OCI-LY1 (cell line): ENCODE data around the gene GALNT13.

Experiments
- H2AFZ ChIP-seq: fragments of 200-600 bp; sonication (generic), shearing (Covaris generic); 2 replicates; pipeline ENCODE4 v1.6.0; 2014; ENCODE audit warnings: antibody characterized with exemption, mild to moderate bottlenecking, low read length
- H3F3A ChIP-seq: fragments of 200-600 bp; sonication (generic), shearing (Covaris generic); 2 replicates; pipeline ENCODE4 v1.6.0; 2014; ENCODE audit warnings: mild to moderate bottlenecking, antibody characterized with exemption, low read length, moderate library complexity; ENCODE audit not compliant: insufficient read depth
- H3K27ac ChIP-seq: fragments of 200-600 bp; sonication (generic); 2 replicates; pipeline ENCODE4 v1.5.1; 2014; ENCODE audit warnings: low read length, mixed run types, mild to moderate bottlenecking, low read depth; ENCODE audit not compliant: poor library complexity, severe bottlenecking
- H3K27me3 ChIP-seq: fragments of 200-600 bp; sonication (generic); 2 replicates; pipeline ENCODE4 v1.6.0; 2014; ENCODE audit warnings: antibody characterized with exemption, mild to moderate bottlenecking, low read length, moderate library complexity; ENCODE audit not compliant: insufficient read depth
- H3K36me3 ChIP-seq: fragments of 200-600 bp; sonication (generic); 2 replicates; pipeline ENCODE4 v1.6.1; 2014; ENCODE audit warnings: mild to moderate bottlenecking, antibody characterized with exemption, low read length, moderate library complexity, mixed read lengths; ENCODE audit not compliant: insufficient read depth
- H3K4me1 ChIP-seq: fragments of 200-600 bp; sonication (generic); 2 replicates; pipeline ENCODE4 v1.5.1; 2014; ENCODE audit warnings: mild to moderate bottlenecking, low read length, moderate library complexity; ENCODE audit not compliant: insufficient read depth, severe bottlenecking
- H3K4me2 ChIP-seq: fragments of 200-600 bp; sonication (generic), shearing (Covaris generic); 2 replicates; pipeline ENCODE4 v1.6.1; 2014; ENCODE audit warnings: low read length
- H3K4me3 ChIP-seq: fragments of 200-600 bp; sonication (generic); 2 replicates; pipeline ENCODE4 v1.5.1; 2014; ENCODE audit warnings: low read length, low read depth, mild to moderate bottlenecking, mixed read lengths; ENCODE audit not compliant: poor library complexity, severe bottlenecking
- H3K79me2 ChIP-seq: fragments of 200-600 bp; shearing (Covaris generic); 2 replicates; pipeline ENCODE4 v1.6.1; 2016; ENCODE audit warnings: mixed run types, low read length, mixed read lengths; ENCODE audit not compliant: insufficient read depth
- H3K9ac ChIP-seq: fragments of 200-600 bp; sonication (generic), shearing (Covaris generic); 2 replicates; pipeline ENCODE4 v1.6.1; 2014; ENCODE audit warnings: mild to moderate bottlenecking, low read length, mixed read lengths
- H3K9me2 ChIP-seq: fragments of 200-600 bp; sonication (generic), shearing (Covaris generic); 2 replicates; pipeline ENCODE4 v1.6.1; 2014; ENCODE audit warnings: low read depth, mild to moderate bottlenecking, low read length, mixed read lengths
- H3K9me3 ChIP-seq: fragments of 200-600 bp; shearing (Covaris generic); 2 replicates; pipeline ENCODE4 v1.6.1; 2014; ENCODE audit warnings: low read length, mixed read lengths
- H4K20me1 ChIP-seq: fragments of 200-600 bp; sonication (generic), shearing (Covaris generic); 2 replicates; pipeline ENCODE4 v1.6.0; 2016; ENCODE audit warnings: mild to moderate bottlenecking, low read length; ENCODE audit not compliant: insufficient read depth
- CTCF ChIP-seq: fragments of 200-600 bp; sonication (generic), shearing (Covaris generic); IDR thresholded peaks from 2 replicates; pipeline ENCODE4 v1.5.1; 2017; ENCODE audit warnings: mild to moderate bottlenecking, antibody characterized with exemption, low read length, moderate library complexity, mixed read lengths
- EZH2 ChIP-seq: fragments of 200-600 bp; sonication (generic), shearing (Covaris generic); IDR thresholded peaks from 2 replicates; pipeline ENCODE4 v1.8.0; 2017; ENCODE audit warnings: borderline replicate concordance, mixed run types, mild to moderate bottlenecking, antibody characterized with exemption, low read length, moderate library complexity, mixed read lengths

The GALNT13 gene

GRCh38 chr2:153866595-153866994, 5.1 kb upstream of the GALNT13 start:
- Histone ChIP-seq H3K4me2 (no peak overlapping the region), H3K9me2 (no peaks in the 10 kb centered on the region), H4K20me1 (no peaks in the 10 kb centered on the region), H3K9me3 (no peaks in the 10 kb centered on the region), H2AFZ (no peak overlapping the region), H3F3A (no peaks in the 10 kb centered on the region), H3K4me3 (no peak overlapping the region), H3K27ac (no peak overlapping the region), H3K27me3 (no peaks in the 10 kb centered on the region), H3K36me3 (no peaks in the 10 kb centered on the region), H3K4me1 (no peaks in the 10 kb centered on the region), H3K79me2 (no peaks in the 10 kb centered on the region), H3K9ac (no peak overlapping the region)
- TF ChIP-seq CTCF (no peak), EZH2 (no peak)

GRCh38 chr2:153870308-153870707, 1.4 kb upstream of the GALNT13 start:
- no peaks in the 10 kb centered on the region for H3K36me3 ChIP-seq
- no peak overlapping the region for H3K9ac ChIP-seq
- H2AFZ ChIP-seq, result no peak overlapping the region
- no peaks in the 10 kb centered on the region for H4K20me1 ChIP-seq
- no peaks in the 10 kb centered on the region for H3F3A ChIP-seq
- no peaks in the 10 kb centered on the region for H3K79me2 ChIP-seq
- H3K4me1 ChIP-seq, result no peaks in the 10 kb centered on the region
- TF ChIP-seq EZH2, result no peak
- no peak for TF ChIP-seq CTCF
- no peak overlapping the region for H3K27ac ChIP-seq
- H3K4me3 ChIP-seq, result no peak overlapping the region
- no peaks in the 10 kb centered on the region for H3K9me3 ChIP-seq
- no peaks in the 10 kb centered on the region for H3K27me3 ChIP-seq
- H3K4me2 ChIP-seq, result no peak overlapping the region
- H3K9me2 ChIP-seq, result no peaks in the 10 kb centered on the region

- no peak overlapping the region for H3K27ac ChIP-seq
- no peaks in the 10 kb centered on the region for H3K79me2 ChIP-seq
- no peaks in the 10 kb centered on the region for H3K36me3 ChIP-seq
- H3K9ac ChIP-seq, result no peak overlapping the region
- H3F3A ChIP-seq, result no peaks in the 10 kb centered on the region
- H4K20me1 ChIP-seq, result no peaks in the 10 kb centered on the region
- no peak overlapping the region for H2AFZ ChIP-seq
- no peak overlapping the region for H3K4me3 ChIP-seq
- no peaks in the 10 kb centered on the region for H3K9me2 ChIP-seq
- H3K4me1 ChIP-seq, result no peaks in the 10 kb centered on the region
- H3K4me2 ChIP-seq, result no peak overlapping the region
- TF ChIP-seq CTCF (no peak), EZH2 (no peak)
- no peaks in the 10 kb centered on the region for H3K9me3 ChIP-seq
- no peaks in the 10 kb centered on the region for H3K27me3 ChIP-seq
These were observed 759 bp downstream of the GALNT13 start for GRCh38 chr2:153872311-153873051.
